HEK293 (cell line): ENCODE results near the gene DPH2.

ENCODE experiments used
- CTCF ChIA-PET: fragments of 350-600 bp; formaldehyde crosslinking; extraction: SDS; loops from one replicate; lab custom pipeline; 2021; ENCODE audit warnings: antibody characterized with exemption; lab: Yijun Ruan, JAX
- POLR2A ChIA-PET: fragments of 300-600 bp; formaldehyde crosslinking; extraction: SDS; loops from one replicate; lab custom pipeline; 2020; ENCODE audit warnings: antibody characterized with exemption, inconsistent platforms; lab: Yijun Ruan, JAX
- H3K27ac ChIP-seq: fragments of 200-500 bp; sonication (Bioruptor generic); 2 replicates; pipeline ENCODE4 v1.5.1; 2014; ENCODE audit warnings: low read depth, low read length, control low read depth, inconsistent platforms; ENCODE audit errors: extremely low read depth
- H3K36me3 ChIP-seq, 2 experiments: fragments of 200-500 bp in 1 of 2; sonication (Bioruptor generic) in 1 of 2; 1 replicate in 1 of 2; 2 replicates in 1 of 2; pipeline ENCODE4 v1.5.1; 2014 to 2017; ENCODE audit warnings: inconsistent platforms in 2 of 2, low read length in 2 of 2; ENCODE audit not compliant: control insufficient read depth in 2 of 2, insufficient read depth in 1 of 2
- H3K4me1 ChIP-seq: fragments of 200-500 bp; sonication (Bioruptor generic); 2 replicates; pipeline ENCODE4 v1.5.1; 2014; ENCODE audit warnings: mild to moderate bottlenecking, low read length, inconsistent platforms; ENCODE audit not compliant: control insufficient read depth, insufficient read depth
- H3K4me3 ChIP-seq: 2 replicates; pipeline ENCODE4 v1.5.1; 2011; ENCODE audit warnings: low read depth, mild to moderate bottlenecking, control low read depth, low read length, moderate library complexity
- H3K9me3 ChIP-seq: fragments of 200-500 bp; sonication (Bioruptor generic); 2 replicates; pipeline ENCODE4 v1.5.1; 2014; ENCODE audit warnings: low read depth, low read length, inconsistent platforms; ENCODE audit not compliant: control insufficient read depth, insufficient read depth
- BCL6B ChIP-seq: fragments of 450-650 bp; formaldehyde crosslinking; IDR thresholded peaks from 2 replicates; pipeline ENCODE4 v1.5.1; 2017; ENCODE audit warnings: missing biosample characterization, missing genetic modification characterization
- HIC1 ChIP-seq: fragments of 450-650 bp; formaldehyde crosslinking; IDR thresholded peaks from 2 replicates; pipeline ENCODE4 v1.5.1; 2016; ENCODE audit warnings: missing biosample characterization, missing genetic modification characterization
- PATZ1 ChIP-seq: fragments of 450-650 bp; formaldehyde crosslinking; IDR thresholded peaks from 2 replicates; pipeline ENCODE4 v1.5.1; 2016; ENCODE audit warnings: missing biosample characterization, missing genetic modification characterization
- RBAK ChIP-seq: fragments of 450-650 bp; formaldehyde crosslinking; IDR thresholded peaks from 2 replicates; pipeline ENCODE4 v1.5.1; 2016; ENCODE audit warnings: missing biosample characterization, missing genetic modification characterization
- REST ChIP-seq: fragments of 450-650 bp; formaldehyde crosslinking; IDR thresholded peaks from 2 replicates; pipeline ENCODE4 v1.5.1; 2016; ENCODE audit warnings: missing biosample characterization, missing genetic modification characterization
- SALL2 ChIP-seq: fragments of 450-650 bp; formaldehyde crosslinking; IDR thresholded peaks from 2 replicates; pipeline ENCODE4 v1.5.0; 2017; ENCODE audit warnings: missing biosample characterization, mild to moderate bottlenecking, missing genetic modification characterization, borderline replicate concordance
- SCRT1 ChIP-seq: fragments of 450-650 bp; formaldehyde crosslinking; IDR thresholded peaks from 2 replicates; pipeline ENCODE4 v1.5.1; 2016; ENCODE audit warnings: missing biosample characterization, missing genetic modification characterization, borderline replicate concordance
- SETDB1 ChIP-seq: IDR thresholded peaks from one replicate; pipeline ENCODE4 v1.6.1; 2017; ENCODE audit warnings: mild to moderate bottlenecking, low read length, moderate library complexity, mixed read lengths; ENCODE audit not compliant: insufficient read length
- ZBTB11 ChIP-seq: fragments of 450-650 bp; formaldehyde crosslinking; conservative IDR thresholded peaks from 2 replicates; pipeline ENCODE4 v1.5.1; 2016; ENCODE audit warnings: low read depth, missing biosample characterization, missing genetic modification characterization
- ZBTB8A ChIP-seq: fragments of 450-650 bp; formaldehyde crosslinking; IDR thresholded peaks from 2 replicates; pipeline ENCODE4 v1.5.1; 2016; ENCODE audit warnings: missing biosample characterization, missing genetic modification characterization
- ZNF18 ChIP-seq: fragments of 450-650 bp; formaldehyde crosslinking; IDR thresholded peaks from 2 replicates; pipeline ENCODE4 v1.5.1; 2016; ENCODE audit warnings: missing biosample characterization, missing genetic modification characterization
- ZNF274 ChIP-seq, 2 experiments: fragments of 200-500 bp in 1 of 2; fragments of 450-650 bp in 1 of 2; sonication (Bioruptor generic) in 1 of 2; formaldehyde crosslinking in 1 of 2; IDR thresholded peaks; 2 replicates each; pipeline versions ENCODE4 v1.5.1 to v1.6.1; 2014 to 2016; ENCODE audit warnings: borderline replicate concordance in 1 of 2, inconsistent platforms in 1 of 2, low read length in 1 of 2, missing biosample characterization in 1 of 2, missing genetic modification characterization in 1 of 2
- ZNF48 ChIP-seq: fragments of 450-650 bp; formaldehyde crosslinking; IDR thresholded peaks from 2 replicates; pipeline ENCODE4 v1.5.1; 2016; ENCODE audit warnings: missing biosample characterization, missing genetic modification characterization
- ZNF530 ChIP-seq: fragments of 450-650 bp; formaldehyde crosslinking; IDR thresholded peaks from 2 replicates; pipeline ENCODE4 v1.5.1; 2016; ENCODE audit warnings: low read depth, missing biosample characterization, missing genetic modification characterization
- ZNF549 ChIP-seq: fragments of 450-650 bp; IDR thresholded peaks from 2 replicates; pipeline ENCODE4 v1.5.1; 2018; ENCODE audit warnings: missing biosample characterization, missing genetic modification characterization, mild to moderate bottlenecking, inconsistent platforms, moderate library complexity
- ZNF623 ChIP-seq: fragments of 450-650 bp; formaldehyde crosslinking; IDR thresholded peaks from 2 replicates; pipeline ENCODE4 v1.5.1; 2016; ENCODE audit warnings: missing biosample characterization, missing genetic modification characterization
- ZNF654 ChIP-seq: fragments of 450-650 bp; formaldehyde crosslinking; IDR thresholded peaks from 2 replicates; pipeline ENCODE4 v1.5.1; 2016; ENCODE audit warnings: low read depth, missing biosample characterization, missing genetic modification characterization
- ZNF670 ChIP-seq: fragments of 450-650 bp; formaldehyde crosslinking; IDR thresholded peaks from 2 replicates; pipeline ENCODE4 v1.5.1; 2016; ENCODE audit warnings: missing biosample characterization, missing genetic modification characterization, low read depth
- ZSCAN4 ChIP-seq: fragments of 450-650 bp; formaldehyde crosslinking; IDR thresholded peaks from 2 replicates; pipeline ENCODE4 v1.5.1; 2017; ENCODE audit warnings: missing biosample characterization, missing genetic modification characterization

The DPH2 gene

GRCh38 chr1:44020464-44020863 lies 50.7 kb downstream of the DPH2 start:
- ChIA-PET POLR2A (interaction anchor here (0.6 kb wide), 1 partner anchor 456 kb away, joined by 3 read pairs; no protein-coding TSS in a partner anchor), CTCF (interaction anchor here (0.6 to 3.6 kb wide), 2 partner anchors 15 to 20 kb away, joined by 3 to 21 read pairs; no protein-coding TSS in a partner anchor)
- Histone ChIP-seq H3K4me3 (no peak overlapping the region), H3K9me3 (no peaks in the 10 kb centered on the region), H3K36me3 (no peaks in the 10 kb centered on the region), H3K4me1 (no peaks in the 10 kb centered on the region)
- TF ChIP-seq REST (tag by site-specific recombination): no peak
- TF ChIP-seq ZBTB11 (tag by site-specific recombination): no peak
- no peak for TF ChIP-seq ZNF623 (tag by site-specific recombination)
- TF ChIP-seq ZSCAN4: no peak
- no peak for TF ChIP-seq ZNF48 (tag by site-specific recombination)
- TF ChIP-seq HIC1: no peak
- TF ChIP-seq ZNF654 (tag by site-specific recombination): no peak
- no peak for TF ChIP-seq ZNF549 (tag by site-specific recombination)
- TF ChIP-seq PATZ1 (tag by site-specific recombination): no peak
- no peak for TF ChIP-seq BCL6B (tag by site-specific recombination)
- no peak for TF ChIP-seq ZNF530 (tag by site-specific recombination)
- TF ChIP-seq ZNF670 (tag by site-specific recombination): no peak
- TF ChIP-seq SCRT1 (tag by site-specific recombination): no peak
- no peak for TF ChIP-seq ZBTB8A (tag by site-specific recombination)
- TF ChIP-seq SETDB1: no peak
- no peak for TF ChIP-seq ZNF274 (IDR thresholded peaks at IDR 0.05; ENCODE audit: low read length)
- TF ChIP-seq ZNF274 (tag by site-specific recombination; IDR thresholded peaks at IDR 0.05; ENCODE audit: borderline replicate concordance): no peak
- TF ChIP-seq RBAK (tag by site-specific recombination): no peak
- no peak for TF ChIP-seq SALL2 (tag by site-specific recombination)
- no peak for TF ChIP-seq ZNF18 (tag by site-specific recombination)
- TF ChIP-seq, all 188 proteins: peak for 0
- no peak overlapping the region for H3K27ac ChIP-seq
